ENCODE data around the gene BCL6B. TPM values are rescaled to one million over a fixed set of nuclear protein-coding genes. Genes with fewer than 3 reads are reported as not detected.

BCL6B gene
- total RNA-seq, 1 donor: not detected

Other genes with a start within 250 kb of the BCL6B start
- gene FBXO39, start 246.8 kb upstream of the BCL6B start, total RNA-seq: 0.73 TPM
- not detected for gene TEKT1, start 191.3 kb upstream of the BCL6B start, total RNA-seq
- gene ALOX12, start 27.0 kb upstream of the BCL6B start, total RNA-seq: 4.4 TPM
- gene RNASEK, start 10.4 kb upstream of the BCL6B start, total RNA-seq: 76.8 TPM
- 0.42 TPM for gene SLC16A13, start 13.0 kb downstream of the BCL6B start, total RNA-seq
- gene SLC16A11, start 21.0 kb downstream of the BCL6B start, total RNA-seq: 0.63 TPM
- 8.6 TPM for gene CLEC10A, start 57.2 kb downstream of the BCL6B start, total RNA-seq
- gene ASGR2, start 91.8 kb downstream of the BCL6B start, total RNA-seq: 12.9 TPM
- gene ASGR1, start 156.3 kb downstream of the BCL6B start, total RNA-seq: 4.6 TPM
- 9.0 TPM for gene DLG4, start 196.8 kb downstream of the BCL6B start, total RNA-seq
- gene ACADVL, start 196.9 kb downstream of the BCL6B start, total RNA-seq: 143 TPM
- gene DVL2, start 211.5 kb downstream of the BCL6B start, total RNA-seq: 23.1 TPM
- 6.5 TPM for gene PHF23, start 216.4 kb downstream of the BCL6B start, total RNA-seq
- 396 TPM for gene GABARAP, start 219.4 kb downstream of the BCL6B start, total RNA-seq
- 38.8 TPM for gene CTDNEP1, start 228.7 kb downstream of the BCL6B start, total RNA-seq
- gene ELP5, start 229.2 kb downstream of the BCL6B start, total RNA-seq: 14.4 TPM
- 0.10 TPM for gene CLDN7, start 239.4 kb downstream of the BCL6B start, total RNA-seq

Data from mononuclear cell (primary cell).